ENCODE measurements around the gene GDPD2.

GRCh38 chrX:70482300-70482699 is 59.2 kb downstream of the GDPD2 start:
- TF ChIP-seq TEAD4 (IDR thresholded peaks at IDR 0.05) (no peak), REST (IDR thresholded peaks at IDR 0.05; ENCODE audit: low read depth) (no peak), YY1 (IDR thresholded peaks at IDR 0.05; ENCODE audit: low read depth) (no peak), RAD21 (IDR thresholded peaks at IDR 0.05; ENCODE audit: low read depth) (no peak), EP300 (IDR thresholded peaks at IDR 0.05; ENCODE audit: borderline replicate concordance) (no peak), USF1 (IDR thresholded peaks at IDR 0.05) (no peak), TCF12 (IDR thresholded peaks at IDR 0.05; ENCODE audit: low read depth) (no peak)
- TF ChIP-seq, protein P1, sequence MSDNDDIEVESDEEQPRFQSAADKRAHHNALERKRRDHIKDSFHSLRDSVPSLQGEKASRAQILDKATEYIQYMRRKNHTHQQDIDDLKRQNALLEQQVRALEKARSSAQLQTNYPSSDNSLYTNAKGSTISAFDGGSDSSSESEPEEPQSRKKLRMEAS (IDR thresholded peaks at IDR 0.05), result no peak

Measured in Ishikawa (cell line).